ENCODE measurements around the gene TOE1. TPM values are rescaled to one million over a fixed set of nuclear protein-coding genes. Genes with fewer than 3 reads are reported as not detected.

Gene TOE1
- polyA plus RNA-seq, 1 of the 3 experiments (the other 2 are of a cell fraction), result 19.1 TPM

DNA sequence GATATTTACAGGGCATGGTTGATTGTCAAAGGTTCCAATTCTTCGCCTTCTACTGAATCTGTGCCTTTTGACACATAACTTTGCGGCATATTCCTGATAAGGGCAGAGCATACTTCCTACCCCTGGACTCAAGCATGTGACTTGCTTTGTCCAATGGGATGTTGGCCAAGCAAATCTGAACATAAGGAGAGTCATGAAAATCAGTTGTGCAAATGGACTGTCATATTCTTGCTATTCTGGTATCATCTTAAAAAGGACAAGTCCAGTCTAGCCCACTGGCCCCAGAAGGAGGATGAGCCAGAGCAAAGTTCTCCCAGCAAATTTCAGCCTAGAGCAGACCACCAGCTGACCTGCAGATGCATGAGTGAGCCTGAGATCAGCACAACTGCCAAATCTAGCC, 41.3 kb downstream of the TOE1 start:
- no peak for TF ChIP-seq GATA2 (CRISPR knock-in tag; IDR thresholded peaks at IDR 0.05)
- TF ChIP-seq NFIC (IDR thresholded peaks at IDR 0.05; ENCODE audit: borderline replicate concordance), result no peak
- no peak for TF ChIP-seq RXRA (IDR thresholded peaks at IDR 0.05; ENCODE audit: borderline replicate concordance, low read depth)
- TF ChIP-seq MXI1 (IDR thresholded peaks at IDR 0.05; ENCODE audit: low read depth, low read length), result no peak
- no peak for TF ChIP-seq RFX5 (IDR thresholded peaks at IDR 0.05; ENCODE audit: low read length)
- TF ChIP-seq, protein P1, sequence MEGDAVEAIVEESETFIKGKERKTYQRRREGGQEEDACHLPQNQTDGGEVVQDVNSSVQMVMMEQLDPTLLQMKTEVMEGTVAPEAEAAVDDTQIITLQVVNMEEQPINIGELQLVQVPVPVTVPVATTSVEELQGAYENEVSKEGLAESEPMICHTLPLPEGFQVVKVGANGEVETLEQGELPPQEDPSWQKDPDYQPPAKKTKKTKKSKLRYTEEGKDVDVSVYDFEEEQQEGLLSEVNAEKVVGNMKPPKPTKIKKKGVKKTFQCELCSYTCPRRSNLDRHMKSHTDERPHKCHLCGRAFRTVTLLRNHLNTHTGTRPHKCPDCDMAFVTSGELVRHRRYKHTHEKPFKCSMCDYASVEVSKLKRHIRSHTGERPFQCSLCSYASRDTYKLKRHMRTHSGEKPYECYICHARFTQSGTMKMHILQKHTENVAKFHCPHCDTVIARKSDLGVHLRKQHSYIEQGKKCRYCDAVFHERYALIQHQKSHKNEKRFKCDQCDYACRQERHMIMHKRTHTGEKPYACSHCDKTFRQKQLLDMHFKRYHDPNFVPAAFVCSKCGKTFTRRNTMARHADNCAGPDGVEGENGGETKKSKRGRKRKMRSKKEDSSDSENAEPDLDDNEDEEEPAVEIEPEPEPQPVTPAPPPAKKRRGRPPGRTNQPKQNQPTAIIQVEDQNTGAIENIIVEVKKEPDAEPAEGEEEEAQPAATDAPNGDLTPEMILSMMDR (IDR thresholded peaks at IDR 0.05), result no peak
- TF ChIP-seq GABPA (IDR thresholded peaks at IDR 0.05; ENCODE audit: low read depth), result no peak
- no peak for DNase-seq
- H2AFZ ChIP-seq (ENCODE audit: low read depth), result no peak overlapping the region
- no peaks in the 10 kb centered on the region for H3F3A ChIP-seq (replicated peaks; ENCODE audit: insufficient read depth)
- H4K20me1 ChIP-seq (ENCODE audit: insufficient read depth), result no peaks in the 10 kb centered on the region
- no peaks in the 10 kb centered on the region for H3K36me3 ChIP-seq (replicated peaks in 1 of 2; ENCODE audit: control insufficient read depth in 1 of 2, insufficient read depth in 2 of 2, low read length in 1 of 2)
- WGBS (ENCODE audit: low lambda C conversion rate), result 87% methylated on average over 2 of the region's 2 CpGs
- no peak overlapping the region for H3K27ac ChIP-seq (ENCODE audit: low read depth in 2 of 2, low read length in 1 of 2)
- no peaks in the 10 kb centered on the region for H3K4me1 ChIP-seq (ENCODE audit: control insufficient read depth in 1 of 2, insufficient read depth in 2 of 2, low read depth in 1 of 2, low read length in 1 of 2)
- ChIA-PET CTCF (interaction anchor here (1.2 kb wide), 1 partner anchor 14 kb away, joined by 3 read pairs; no protein-coding TSS in a partner anchor), POLR2A (no interaction called here)
- H3K9me3 ChIP-seq, result no peaks in the 10 kb centered on the region
- no peaks in the 10 kb centered on the region for H3K79me2 ChIP-seq (ENCODE audit: insufficient read depth)
- H3K27me3 ChIP-seq (ENCODE audit: insufficient read depth), result no peaks in the 10 kb centered on the region
- H3K9me2 ChIP-seq, result no peaks in the 10 kb centered on the region
- no peak overlapping the region for H3K4me3 ChIP-seq (ENCODE audit: low read depth in 2 of 2, low read length in 1 of 2)
- H3K4me2 ChIP-seq, result no peak overlapping the region
- H3K9ac ChIP-seq, result no peak overlapping the region

DNA sequence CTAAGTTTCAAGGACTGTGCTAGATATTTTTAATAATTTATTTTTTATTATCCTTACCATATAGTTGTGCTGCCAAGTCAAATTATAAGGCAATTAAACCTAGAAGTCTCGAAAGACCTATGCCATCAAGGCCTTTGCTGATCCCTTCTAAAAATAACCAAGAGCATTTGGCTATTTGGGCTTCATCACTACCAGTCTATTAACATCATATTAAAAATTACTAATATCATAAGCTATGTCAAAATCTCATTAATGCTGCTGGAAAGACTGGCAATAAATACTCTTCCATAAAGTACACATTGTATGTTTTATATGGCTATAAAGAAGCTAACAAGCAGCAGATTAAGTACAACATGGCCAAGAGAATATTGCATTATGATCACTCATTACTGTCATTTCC, 43.2 kb downstream of the TOE1 start:
- Histone ChIP-seq H3K36me3 (replicated peaks in 1 of 2; ENCODE audit: control insufficient read depth in 1 of 2, insufficient read depth in 2 of 2, low read length in 1 of 2) (no peaks in the 10 kb centered on the region), H3K4me3 (ENCODE audit: low read depth in 2 of 2, low read length in 1 of 2) (no peak overlapping the region), H3K4me2 (no peak overlapping the region), H3K9ac (no peak overlapping the region), H3K4me1 (ENCODE audit: control insufficient read depth in 1 of 2, insufficient read depth in 2 of 2, low read depth in 1 of 2, low read length in 1 of 2) (no peaks in the 10 kb centered on the region), H3K27me3 (ENCODE audit: insufficient read depth) (no peaks in the 10 kb centered on the region), H3K79me2 (ENCODE audit: insufficient read depth) (no peaks in the 10 kb centered on the region), H2AFZ (ENCODE audit: low read depth) (no peak overlapping the region), H4K20me1 (ENCODE audit: insufficient read depth) (no peaks in the 10 kb centered on the region), H3K27ac (ENCODE audit: low read depth in 2 of 2, low read length in 1 of 2) (no peak overlapping the region), H3K9me3 (no peaks in the 10 kb centered on the region), H3K9me2 (no peaks in the 10 kb centered on the region), H3F3A (replicated peaks; ENCODE audit: insufficient read depth) (no peaks in the 10 kb centered on the region)
- no peak for DNase-seq
- TF ChIP-seq CHD2 (IDR thresholded peaks at IDR 0.05; ENCODE audit: low read length, partially characterized antibody) (no peak), SIN3A (IDR thresholded peaks at IDR 0.05; ENCODE audit: borderline replicate concordance, low read depth, low read length) (no peak), FOXJ3 (CRISPR knock-in tag; IDR thresholded peaks at IDR 0.05) (no peak), TAF1 (IDR thresholded peaks at IDR 0.05; ENCODE audit: borderline replicate concordance, low read depth, low read length) (no peak), POLR2AphosphoS5 (IDR thresholded peaks at IDR 0.05; ENCODE audit: low read depth, low read length) (no peak), TEAD4 (IDR thresholded peaks at IDR 0.05; ENCODE audit: borderline replicate concordance, insufficient read depth) (no peak), TCF12 (IDR thresholded peaks at IDR 0.05) (no peak), GABPA (IDR thresholded peaks at IDR 0.05; ENCODE audit: low read depth) (no peak), JUND (IDR thresholded peaks at IDR 0.05) (no peak), FOXM1 (IDR thresholded peaks at IDR 0.05; ENCODE audit: low read depth) (no peak), GATA2 (CRISPR knock-in tag; IDR thresholded peaks at IDR 0.05) (no peak), RCOR1 (IDR thresholded peaks at IDR 0.05; ENCODE audit: low read length) (no peak), SMC3 (IDR thresholded peaks at IDR 0.05; ENCODE audit: low read depth, low read length) (no peak), ELF1 (IDR thresholded peaks at IDR 0.05) (no peak)
- TF ChIP-seq, protein P2, sequence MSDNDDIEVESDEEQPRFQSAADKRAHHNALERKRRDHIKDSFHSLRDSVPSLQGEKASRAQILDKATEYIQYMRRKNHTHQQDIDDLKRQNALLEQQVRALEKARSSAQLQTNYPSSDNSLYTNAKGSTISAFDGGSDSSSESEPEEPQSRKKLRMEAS (IDR thresholded peaks at IDR 0.05; ENCODE audit: low read depth), result no peak
- TF ChIP-seq, protein P1 (IDR thresholded peaks at IDR 0.05), result no peak
- TF ChIP-seq, protein P3, sequence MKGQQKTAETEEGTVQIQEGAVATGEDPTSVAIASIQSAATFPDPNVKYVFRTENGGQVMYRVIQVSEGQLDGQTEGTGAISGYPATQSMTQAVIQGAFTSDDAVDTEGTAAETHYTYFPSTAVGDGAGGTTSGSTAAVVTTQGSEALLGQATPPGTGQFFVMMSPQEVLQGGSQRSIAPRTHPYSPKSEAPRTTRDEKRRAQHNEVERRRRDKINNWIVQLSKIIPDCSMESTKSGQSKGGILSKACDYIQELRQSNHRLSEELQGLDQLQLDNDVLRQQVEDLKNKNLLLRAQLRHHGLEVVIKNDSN (IDR thresholded peaks at IDR 0.05; ENCODE audit: borderline replicate concordance, low read depth), result no peak
- TF ChIP-seq, protein P4, sequence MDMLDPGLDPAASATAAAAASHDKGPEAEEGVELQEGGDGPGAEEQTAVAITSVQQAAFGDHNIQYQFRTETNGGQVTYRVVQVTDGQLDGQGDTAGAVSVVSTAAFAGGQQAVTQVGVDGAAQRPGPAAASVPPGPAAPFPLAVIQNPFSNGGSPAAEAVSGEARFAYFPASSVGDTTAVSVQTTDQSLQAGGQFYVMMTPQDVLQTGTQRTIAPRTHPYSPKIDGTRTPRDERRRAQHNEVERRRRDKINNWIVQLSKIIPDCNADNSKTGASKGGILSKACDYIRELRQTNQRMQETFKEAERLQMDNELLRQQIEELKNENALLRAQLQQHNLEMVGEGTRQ (IDR thresholded peaks at IDR 0.05; ENCODE audit: borderline replicate concordance, low read depth, low read length), result no peak
- ChIA-PET CTCF (no interaction called here), POLR2A (no interaction called here)
- 26% methylated on average over 1 of the region's 1 CpG for WGBS (ENCODE audit: low lambda C conversion rate)

All from SK-N-SH (cell line).